Measurements from ENCODE around the gene IL20RB.
A peak's percentile ranks its signal among the peaks of the same experiment; 100 is the strongest.
"Not testable (repeated sequence)": the region's sequence is repeated elsewhere in the genome, so short reads cannot be mapped to it uniquely, and the experiment has no call there.

The IL20RB gene

GRCh38 chr3:136988651-136989050 lies 30.9 kb downstream of the IL20RB start:
- no peak for DNase-seq

DNA sequence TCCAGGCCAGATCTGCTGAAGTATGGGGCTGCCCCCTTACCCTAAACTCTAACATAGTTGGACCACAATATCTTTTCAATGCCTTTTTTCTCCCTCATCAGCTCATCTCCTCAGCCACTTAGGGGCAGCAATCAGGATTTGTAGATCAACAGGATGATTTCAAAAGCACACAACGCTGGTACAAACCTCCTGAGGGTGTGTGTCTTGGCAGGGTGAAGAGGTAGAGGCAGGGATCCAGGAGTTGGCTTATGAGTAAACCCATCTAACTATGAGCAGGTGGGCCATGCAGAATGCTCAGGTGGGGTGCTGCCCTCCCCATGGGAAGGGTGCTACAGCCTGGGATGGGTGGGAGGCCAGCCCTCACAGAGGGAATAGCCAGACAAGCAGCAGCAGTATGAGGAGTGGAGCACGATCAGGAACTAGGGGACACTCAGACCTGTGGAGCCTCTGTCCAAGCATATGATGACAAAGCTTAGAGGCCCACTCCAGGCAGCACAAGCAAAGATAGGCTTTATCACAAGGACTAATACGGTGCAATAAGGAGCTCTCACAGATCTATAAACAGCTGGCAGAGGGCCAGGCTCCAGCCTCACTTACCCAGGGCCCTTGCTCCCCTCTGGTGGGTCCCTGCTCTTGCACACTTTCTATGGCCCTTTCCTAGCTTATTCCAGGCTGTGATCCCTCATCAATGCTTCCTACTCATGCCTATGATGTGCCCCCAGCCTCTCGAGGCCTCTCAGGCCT lies 32.2 kb downstream of the IL20RB start:
- DNase-seq = no peak

DNA sequence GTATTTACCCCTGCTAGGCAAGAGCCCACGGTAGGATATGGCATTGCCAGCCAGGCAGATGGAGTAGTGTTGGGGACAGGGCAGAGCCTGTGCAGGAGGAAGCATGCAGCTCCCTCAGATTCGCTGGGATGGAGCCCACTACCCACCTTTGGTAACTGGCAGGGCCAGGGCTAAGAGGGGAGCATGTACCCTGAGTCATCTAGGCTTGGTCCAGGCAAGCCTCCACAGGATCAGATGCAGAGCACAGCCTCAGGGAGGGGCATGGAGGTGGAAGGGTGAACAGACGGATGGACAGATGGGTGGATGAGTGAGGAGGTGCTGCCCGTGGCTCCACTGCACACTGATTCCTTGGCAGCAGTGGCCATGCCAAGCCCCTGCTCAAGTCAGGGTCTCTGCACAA lies 33.0 kb downstream of the IL20RB start:
- no peak for DNase-seq

DNA sequence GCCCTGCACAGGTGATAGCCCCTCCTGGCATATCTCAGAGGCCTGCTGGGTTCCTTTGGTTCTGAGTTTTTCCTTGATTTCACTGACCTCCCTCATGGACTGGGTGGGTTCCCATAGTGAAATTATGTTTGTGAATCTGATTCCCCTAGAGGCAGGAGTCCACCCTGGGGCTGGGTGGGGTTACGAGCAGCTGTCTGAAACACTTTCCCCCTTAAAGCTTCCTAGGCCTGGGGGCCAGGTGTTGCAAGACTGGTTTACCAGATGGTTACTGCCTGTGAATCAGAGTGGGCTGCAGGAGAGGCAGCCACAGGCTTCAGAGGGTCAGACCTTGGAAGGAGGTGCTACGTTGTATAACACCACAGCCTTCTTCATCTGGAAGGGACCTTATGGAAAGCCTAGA lies 34.3 kb downstream of the IL20RB start:
- DNase-seq = no peak

DNA sequence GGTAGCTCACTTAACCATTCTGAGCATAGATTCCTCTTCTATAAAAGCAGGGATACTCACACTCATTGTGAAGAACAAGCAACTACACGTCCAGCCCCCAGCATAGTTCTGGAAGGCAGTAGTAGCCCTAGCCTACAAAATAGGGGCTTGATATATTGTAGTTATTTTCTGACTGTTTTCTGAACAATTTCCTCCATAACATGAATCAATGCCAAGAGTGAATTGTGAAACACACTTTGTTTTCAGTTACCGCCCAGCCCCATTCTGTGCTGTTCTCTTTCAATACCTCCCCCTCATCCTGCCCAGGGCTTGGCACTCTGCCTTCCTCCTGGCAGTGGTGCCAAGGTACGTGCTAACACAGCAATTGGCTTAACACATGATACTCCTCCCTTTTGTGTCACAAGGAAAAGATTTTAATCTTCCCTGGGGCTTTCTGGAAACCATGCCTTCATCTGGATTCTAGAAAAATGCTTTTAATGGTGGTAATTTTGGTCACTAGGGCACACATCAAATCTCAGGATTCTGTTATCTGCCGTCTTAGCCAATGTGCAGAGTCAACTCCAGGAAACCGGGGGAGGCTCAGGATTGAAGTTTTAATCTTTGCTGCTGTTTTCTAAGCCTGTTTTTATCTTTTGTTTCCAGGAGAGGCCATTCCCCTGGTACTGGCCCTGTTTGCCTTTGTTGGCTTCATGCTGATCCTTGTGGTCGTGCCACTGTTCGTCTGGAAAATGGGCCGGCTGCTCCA lies 37.2 kb downstream of the IL20RB start:
- DNase-seq = peak; percentile 72

DNA sequence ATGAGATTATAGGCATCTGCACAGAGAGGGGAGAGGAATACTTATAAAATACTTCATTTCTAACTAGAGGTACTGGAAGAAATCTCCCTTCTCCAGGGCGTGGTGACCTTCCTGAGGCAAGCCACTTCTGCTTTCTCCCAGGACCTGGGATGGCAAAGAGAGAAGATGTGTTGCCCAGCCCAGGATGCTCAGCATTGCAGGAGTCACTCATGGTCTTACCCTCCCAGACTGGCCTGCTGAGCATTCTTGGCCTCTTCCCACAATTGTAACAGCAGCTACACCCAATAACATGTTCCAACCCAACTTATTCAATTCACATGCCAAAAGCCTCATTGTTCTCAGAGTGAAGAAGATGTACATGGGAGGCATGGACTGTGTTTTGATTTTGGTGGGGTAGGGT lies 37.9 kb downstream of the IL20RB start:
- DNase-seq = no peak

GRCh38 chr3:137000039-137000438 lies 42.3 kb downstream of the IL20RB start:
- no peak for DNase-seq

- DNase-seq = not testable (repeated sequence)
These were observed 49.6 kb downstream of the IL20RB start for GRCh38 chr3:137007376-137007775.

GRCh38 chr3:137008131-137008530 lies 50.3 kb downstream of the IL20RB start:
- no peak for DNase-seq

- no peak for DNase-seq
These were observed 51.2 kb downstream of the IL20RB start for GRCh38 chr3:137008976-137009375.

DNA sequence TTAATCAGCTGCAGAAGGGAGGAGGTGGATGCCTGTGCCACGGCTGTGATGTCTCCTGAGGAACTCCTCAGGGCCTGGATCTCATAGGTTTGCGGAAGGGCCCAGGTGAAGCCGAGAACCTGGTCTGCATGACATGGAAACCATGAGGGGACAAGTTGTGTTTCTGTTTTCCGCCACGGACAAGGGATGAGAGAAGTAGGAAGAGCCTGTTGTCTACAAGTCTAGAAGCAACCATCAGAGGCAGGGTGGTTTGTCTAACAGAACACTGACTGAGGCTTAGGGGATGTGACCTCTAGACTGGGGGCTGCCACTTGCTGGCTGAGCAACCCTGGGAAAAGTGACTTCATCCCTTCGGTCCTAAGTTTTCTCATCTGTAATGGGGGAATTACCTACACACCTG lies 52.4 kb downstream of the IL20RB start:
- no peak for DNase-seq

GRCh38 chr3:137011153-137011552 lies 53.4 kb downstream of the IL20RB start:
- no peak for DNase-seq

DNA sequence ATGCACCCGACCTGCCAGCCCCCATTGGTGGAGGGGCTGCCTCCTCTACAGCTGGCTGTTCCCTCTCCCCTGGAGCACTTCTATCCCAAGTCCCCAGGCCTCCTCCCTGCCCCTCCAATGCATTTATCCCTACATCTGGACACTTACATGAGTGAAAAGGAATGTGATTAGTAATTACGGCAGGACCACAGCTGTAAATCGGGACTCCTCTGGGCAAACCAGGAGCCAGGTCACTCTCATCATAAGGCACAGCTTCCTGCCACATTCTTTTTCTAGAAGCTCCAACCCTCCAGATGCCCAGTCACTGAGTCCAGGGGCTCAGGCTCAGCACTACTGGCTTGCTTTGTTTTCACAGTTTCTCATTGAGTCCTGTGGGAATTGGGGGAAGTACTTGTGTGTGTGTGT lies 54.3 kb downstream of the IL20RB start:
- DNase-seq = peak; percentile 78

GRCh38 chr3:137013951-137014688 lies 56.3 kb downstream of the IL20RB start:
- DNase-seq = peak; percentile 86

- not testable (repeated sequence) for DNase-seq
These were observed 59.5 kb downstream of the IL20RB start for GRCh38 chr3:137017316-137017715.

GRCh38 chr3:137020315-137020714 lies 62.5 kb downstream of the IL20RB start:
- no peak for DNase-seq

DNA sequence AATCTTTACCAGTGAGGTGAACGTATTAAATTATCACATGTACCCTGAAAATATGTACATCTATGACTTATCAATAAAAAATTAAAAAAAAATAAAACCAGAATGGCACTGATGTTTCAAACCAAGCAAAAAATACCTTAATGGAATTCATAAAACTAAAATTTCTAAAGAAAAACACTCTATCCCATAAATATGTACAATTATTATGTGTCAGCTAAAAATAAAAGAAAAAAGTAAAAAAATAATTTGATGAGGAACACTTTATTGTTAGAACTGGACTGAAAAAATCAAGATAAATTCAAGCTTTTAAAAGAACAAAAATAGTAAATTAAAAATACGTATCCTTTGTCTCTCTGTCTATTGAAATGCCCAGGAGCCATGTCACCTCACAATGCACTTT lies 63.1 kb downstream of the IL20RB start:
- no peak for DNase-seq

GRCh38 chr3:137024348-137024747 lies 66.6 kb downstream of the IL20RB start:
- DNase-seq = no peak

GRCh38 chr3:137026701-137027100 lies 68.9 kb downstream of the IL20RB start:
- DNase-seq = no peak

- peak; percentile 72 for DNase-seq
These were observed 74.8 kb downstream of the IL20RB start for GRCh38 chr3:137032465-137033120.

DNA sequence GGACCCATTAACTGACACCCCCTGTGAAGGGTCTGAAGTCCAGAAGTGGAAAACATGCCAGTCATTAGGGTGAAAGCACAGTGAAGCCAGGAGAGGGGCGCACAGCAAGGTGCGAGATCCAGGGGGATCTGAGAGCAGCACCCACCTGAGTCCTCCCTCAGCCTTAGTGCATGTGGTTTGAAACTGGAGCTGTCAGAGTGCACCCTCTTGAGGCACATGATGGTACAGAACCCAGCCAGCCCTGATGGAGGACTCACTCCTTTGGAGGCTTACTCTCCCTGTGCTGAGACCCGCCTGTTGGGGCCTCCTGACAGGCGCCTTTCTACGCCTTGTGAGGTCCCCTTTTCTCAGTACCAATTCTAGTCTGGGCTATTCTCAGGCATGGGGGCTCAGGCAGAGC lies 77.8 kb downstream of the IL20RB start:
- no peak for DNase-seq

- no peak for DNase-seq
These were observed 81.8 kb downstream of the IL20RB start for GRCh38 chr3:137039570-137039969.

- DNase-seq = no peak
These were observed 83.5 kb downstream of the IL20RB start for GRCh38 chr3:137041251-137041650.

Data from fibroblast of skin of abdomen (primary cell).